GM12891 (cell line): ENCODE data around the gene FHIT.

ENCODE experiments used
- DNase-seq: peaks from one replicate; pipeline ENCODE4 v3.0.0; 2011; ENCODE audit warnings: low spot score; ENCODE audit not compliant: insufficient read length
- FAIRE-seq: peaks from 2 replicates; lab custom pipeline; 2011; peaks lifted over from hg19 to GRCh38; lab: Jason Lieb, UNC
- PAX5 ChIP-seq: IDR thresholded peaks from 2 replicates; pipeline ENCODE4 v1.6.1; 2011; ENCODE audit warnings: low read length, moderate library complexity, mild to moderate bottlenecking; ENCODE audit not compliant: insufficient read depth, severe bottlenecking
- POLR2A ChIP-seq: IDR thresholded peaks from 2 replicates; pipeline ENCODE4 v1.6.1; 2011; ENCODE audit warnings: low read depth, low read length, control low read depth
- POLR2AphosphoS5 ChIP-seq: IDR thresholded peaks from 2 replicates; pipeline ENCODE4 v1.6.1; 2011; ENCODE audit warnings: low read depth, low read length, control low read depth
- POU2F2 ChIP-seq: IDR thresholded peaks from 2 replicates; pipeline ENCODE4 v1.6.1; 2011; ENCODE audit warnings: low read depth, mild to moderate bottlenecking, control low read depth, low read length, moderate library complexity
- SPI1 ChIP-seq: IDR thresholded peaks from 2 replicates; pipeline ENCODE4 v1.6.1; 2011; ENCODE audit warnings: low read depth, low read length, control low read depth
- TAF1 ChIP-seq: IDR thresholded peaks from 2 replicates; pipeline ENCODE4 v1.6.1; 2011; ENCODE audit warnings: low read depth, low read length, control low read depth

The FHIT gene

GRCh38 chr3:60514085-60514649 is 737.1 kb downstream of the FHIT start:
- TF ChIP-seq POU2F2 (no peak), POLR2A (no peak), TAF1 (no peak), PAX5 (no peak), SPI1 (no peak), POLR2AphosphoS5 (no peak)
- DNase-seq (no peak), FAIRE-seq (no peak)

- FAIRE-seq (no peak), DNase-seq (no peak)
- TF ChIP-seq POLR2AphosphoS5 (no peak), POU2F2 (no peak), POLR2A (no peak), PAX5 (no peak), TAF1 (no peak), SPI1 (no peak)
Observed at GRCh38 chr3:60513241-60513640, 738.0 kb downstream of the FHIT start.

DNA sequence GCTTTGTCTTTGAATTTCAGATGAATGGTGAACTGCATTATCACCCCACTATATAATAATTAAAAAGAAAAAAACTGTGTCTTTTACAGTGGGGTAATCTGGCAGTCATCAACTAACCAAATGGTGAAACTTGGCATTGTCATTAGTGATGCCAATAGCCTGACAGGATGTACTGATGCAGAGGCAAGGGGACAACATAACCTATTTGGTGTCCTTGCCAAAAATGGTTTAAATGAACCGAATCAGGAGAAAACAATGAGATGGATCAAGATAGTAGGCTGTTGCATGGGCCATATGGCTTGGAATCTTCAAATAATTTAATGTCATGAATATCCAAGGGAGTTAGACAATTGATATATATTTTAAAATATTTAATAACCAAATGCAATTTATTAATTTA is 738.7 kb downstream of the FHIT start:
- no peak for DNase-seq
- TF ChIP-seq POLR2A, result no peak
- TF ChIP-seq PAX5, result no peak
- no peak for TF ChIP-seq TAF1
- no peak for TF ChIP-seq SPI1
- no peak for TF ChIP-seq POU2F2
- no peak for TF ChIP-seq POLR2AphosphoS5
- FAIRE-seq, result no peak

GRCh38 chr3:60509471-60509870 is 741.8 kb downstream of the FHIT start:
- FAIRE-seq, result no peak
- no peak for TF ChIP-seq POU2F2
- no peak for TF ChIP-seq SPI1
- no peak for TF ChIP-seq POLR2AphosphoS5
- TF ChIP-seq POLR2A, result no peak
- no peak for TF ChIP-seq PAX5
- no peak for TF ChIP-seq TAF1
- DNase-seq, result no peak

GRCh38 chr3:60504827-60505457 is 746.3 kb downstream of the FHIT start:
- TF ChIP-seq TAF1 (no peak), POU2F2 (no peak), POLR2AphosphoS5 (no peak), POLR2A (no peak), SPI1 (no peak; the same call in 1 of the 2 replicates), PAX5 (no peak)
- DNase-seq, result no peak
- no peak for FAIRE-seq

- no peak for FAIRE-seq
- no peak for DNase-seq
- TF ChIP-seq POU2F2 (no peak), POLR2A (no peak), POLR2AphosphoS5 (no peak), SPI1 (no peak), TAF1 (no peak), PAX5 (no peak)
Observed at GRCh38 chr3:60501314-60501713, 749.9 kb downstream of the FHIT start.

GRCh38 chr3:60497902-60498301 is 753.4 kb downstream of the FHIT start:
- TF ChIP-seq PAX5 (no peak), POLR2AphosphoS5 (no peak), SPI1 (no peak), POLR2A (no peak), TAF1 (no peak), POU2F2 (no peak)
- DNase-seq, result no peak

DNA sequence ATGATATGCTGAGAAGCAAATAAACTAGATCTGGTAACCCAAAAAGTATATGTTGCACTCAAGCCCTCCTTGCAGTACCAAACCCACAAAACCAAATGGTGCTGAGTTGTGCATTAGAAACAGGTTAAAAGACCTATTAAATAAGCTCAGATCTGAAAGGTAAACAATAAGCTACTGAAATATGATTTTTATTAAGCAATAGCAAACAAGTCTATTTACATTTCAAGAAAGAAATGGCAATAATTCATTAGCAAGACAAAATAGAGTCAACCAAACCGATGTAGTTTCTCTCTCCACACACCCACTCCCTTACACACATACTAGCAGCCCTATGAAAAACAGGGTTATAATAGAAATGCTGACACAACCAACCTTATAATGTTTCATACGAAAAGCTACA is 760.3 kb downstream of the FHIT start:
- TF ChIP-seq PAX5 (no peak), POU2F2 (no peak), POLR2A (no peak), TAF1 (no peak), POLR2AphosphoS5 (no peak), SPI1 (no peak)
- DNase-seq (no peak), FAIRE-seq (no peak)

More at GRCh38 chr3:60497902-60498301, 753.4 kb downstream of the FHIT start:
- FAIRE-seq, result no peak

DNA sequence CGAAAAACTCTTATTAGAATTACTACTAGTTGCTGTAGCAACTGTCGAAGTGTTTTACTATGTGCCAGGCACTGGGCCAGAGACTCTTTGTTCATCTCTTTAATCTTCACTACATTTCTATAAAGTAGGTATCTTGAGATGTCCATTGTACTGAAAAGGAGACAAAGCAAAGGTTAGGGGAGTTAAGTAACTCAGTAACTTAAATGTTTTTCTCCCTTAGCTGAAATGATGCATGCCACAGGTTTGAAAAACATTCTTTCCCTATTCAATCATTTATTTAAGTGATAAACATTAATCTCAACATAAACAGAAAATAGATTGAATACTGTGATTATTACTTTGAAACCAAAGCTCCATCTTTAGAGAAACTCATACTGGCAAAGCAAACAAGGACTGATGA is 776.2 kb downstream of the FHIT start:
- TF ChIP-seq POLR2A (no peak), TAF1 (no peak), POU2F2 (no peak), PAX5 (no peak), SPI1 (no peak), POLR2AphosphoS5 (no peak)
- FAIRE-seq (no peak), DNase-seq (no peak)

GRCh38 chr3:60469481-60469880 is 781.8 kb downstream of the FHIT start:
- TF ChIP-seq POU2F2 (no peak), POLR2AphosphoS5 (no peak), PAX5 (no peak), TAF1 (no peak), POLR2A (no peak), SPI1 (no peak)
- no peak for FAIRE-seq
- no peak for DNase-seq
